ENCODE measurements around the gene PSKH1.
"Not testable (repeated sequence)": the region's sequence is repeated elsewhere in the genome, so short reads cannot be mapped to it uniquely, and the experiment has no call there.

PSKH1 gene

GRCh38 chr16:67888331-67888730 is 4.7 kb upstream of the PSKH1 start:
- no peak for DNase-seq (ENCODE audit: low read depth)

DNA sequence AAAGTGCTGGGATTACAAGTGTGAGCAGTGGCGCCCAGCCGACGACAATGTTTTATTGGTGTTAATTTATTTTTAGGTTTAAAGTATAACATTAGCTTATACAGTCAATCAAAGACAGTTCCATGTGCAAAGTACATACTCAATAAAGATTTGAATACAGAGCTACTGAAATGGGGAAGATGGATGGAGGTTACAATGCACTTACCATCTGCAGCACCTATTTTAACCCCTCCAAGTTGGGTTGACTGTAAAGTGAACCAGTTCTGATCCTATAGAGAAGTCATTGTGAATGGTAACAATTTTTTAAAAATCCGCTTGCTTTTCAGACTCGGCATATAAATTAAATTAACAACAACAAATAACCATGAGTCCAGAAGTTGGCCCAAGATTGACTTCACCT is 679 bp upstream of the PSKH1 start:
- DNase-seq (ENCODE audit: low read depth) = no peak

DNA sequence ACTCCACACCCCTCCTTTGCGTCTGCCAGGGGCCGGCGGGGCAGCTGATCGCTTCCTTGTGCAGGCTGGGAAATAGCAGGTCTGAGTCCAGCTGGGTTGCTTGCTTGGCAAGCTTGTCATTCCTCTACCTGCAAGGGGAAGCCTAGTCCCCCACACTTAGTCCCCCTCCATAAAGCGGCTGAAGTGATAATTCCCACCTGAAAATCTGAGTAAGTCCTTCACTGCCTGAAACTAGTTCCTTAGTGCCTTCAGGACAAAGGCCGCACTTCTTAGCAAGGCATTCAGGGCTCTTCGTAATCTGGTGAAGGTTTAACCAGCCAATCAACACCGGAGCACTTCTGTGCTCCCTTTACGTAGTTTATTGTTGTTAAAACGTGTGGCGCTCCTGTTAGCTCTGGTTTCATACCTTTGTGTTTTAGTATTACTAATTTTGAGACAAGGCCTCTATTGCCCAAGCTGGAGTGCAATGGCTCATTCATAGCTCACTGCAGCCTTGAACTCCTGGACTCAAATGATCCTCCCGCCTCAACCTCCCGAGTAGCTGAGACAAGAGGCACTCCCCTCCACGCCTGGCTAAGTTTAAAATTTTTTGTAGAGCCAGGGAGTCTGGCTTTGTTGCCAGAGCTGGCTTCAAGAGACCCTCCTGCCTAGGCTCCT is 817 bp downstream of the PSKH1 start:
- DNase-seq (ENCODE audit: low read depth) = no peak

- DNase-seq (ENCODE audit: low read depth) = no peak
Observed at GRCh38 chr16:67897231-67897630, 4.2 kb downstream of the PSKH1 start.

- DNase-seq (ENCODE audit: low read depth) = no peak
Observed at GRCh38 chr16:67901734-67902133, 8.7 kb downstream of the PSKH1 start.

DNA sequence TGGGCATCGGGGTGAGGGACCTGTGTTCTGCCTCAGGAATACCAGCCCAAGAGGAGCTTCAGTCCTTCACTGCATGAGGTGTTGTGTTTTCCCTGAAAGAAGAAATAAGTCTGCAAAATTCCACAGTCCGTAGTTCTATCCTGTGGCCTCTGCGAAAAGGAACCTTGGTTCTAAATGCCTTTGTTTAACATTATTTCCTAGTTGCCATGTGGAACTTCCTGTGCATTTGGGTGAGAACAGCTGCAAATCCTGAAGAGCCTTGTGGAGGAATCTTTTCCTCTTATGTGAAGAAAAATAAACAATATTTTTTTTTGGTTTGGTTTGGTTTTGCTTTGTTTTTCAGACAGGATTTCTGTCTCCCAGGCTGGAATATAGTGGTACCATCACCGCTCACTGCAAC is 9.8 kb downstream of the PSKH1 start:
- DNase-seq (ENCODE audit: low read depth) = no peak

DNA sequence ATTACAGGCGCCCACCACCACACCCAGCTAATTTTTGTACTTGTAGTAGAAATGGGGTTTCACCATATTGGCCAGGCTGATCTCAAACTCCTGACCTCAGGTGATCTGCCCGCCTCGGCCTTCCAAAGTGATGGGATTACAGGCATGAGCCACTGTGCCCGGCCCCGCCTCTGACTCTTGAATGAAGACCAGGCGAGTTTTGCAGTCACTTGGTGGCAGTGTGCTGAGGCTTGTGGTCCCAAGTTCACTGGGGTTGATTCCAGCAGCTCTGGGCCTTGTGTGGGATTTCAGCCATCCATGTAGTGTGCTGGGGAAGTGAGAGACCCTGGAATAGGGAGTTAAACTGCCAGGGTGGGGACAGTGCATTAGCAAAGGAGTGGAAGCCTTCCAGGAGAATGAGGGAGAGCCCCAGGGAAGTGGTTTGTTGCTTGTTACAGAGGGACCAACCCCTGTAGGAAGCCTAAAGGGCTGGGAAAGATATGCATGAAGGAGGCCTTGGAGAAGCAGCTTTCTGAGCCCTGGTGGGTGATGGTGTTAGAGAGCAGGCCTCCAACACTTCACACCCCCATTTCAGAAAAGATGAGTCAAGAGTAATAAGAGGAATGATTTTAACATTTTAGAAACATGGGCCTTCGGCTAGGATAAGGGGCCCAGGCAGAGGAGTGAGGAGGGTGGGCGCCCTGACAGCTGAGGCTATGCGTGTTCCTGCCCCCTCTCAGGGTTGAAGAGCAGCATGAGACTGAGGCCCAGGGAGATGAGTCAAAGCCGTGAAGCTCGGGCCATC is 14.5 kb downstream of the PSKH1 start:
- no peak for DNase-seq (ENCODE audit: low read depth)

GRCh38 chr16:67909056-67909742 is 16.1 kb downstream of the PSKH1 start:
- no peak for DNase-seq (ENCODE audit: low read depth)

DNA sequence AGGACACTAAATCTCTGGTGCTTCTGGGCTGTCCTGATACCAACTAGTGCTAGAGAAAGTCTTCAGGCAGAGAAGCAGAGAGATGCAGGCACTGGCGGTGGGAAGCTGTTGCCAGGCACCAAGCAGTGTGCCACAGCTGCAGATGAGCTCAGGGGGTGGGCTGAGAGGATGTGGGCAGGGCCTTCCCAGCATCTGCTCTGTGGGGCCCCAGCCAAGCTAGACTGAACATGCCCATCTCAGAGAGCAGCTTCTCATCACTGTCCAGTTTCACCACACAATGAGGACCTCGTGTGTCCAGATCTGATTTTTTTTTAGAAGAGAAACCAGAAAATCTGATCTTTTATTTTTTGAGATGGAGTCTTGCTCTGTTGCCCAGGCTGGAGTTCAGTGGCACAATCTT is 17.1 kb downstream of the PSKH1 start:
- DNase-seq (ENCODE audit: low read depth) = no peak

DNA sequence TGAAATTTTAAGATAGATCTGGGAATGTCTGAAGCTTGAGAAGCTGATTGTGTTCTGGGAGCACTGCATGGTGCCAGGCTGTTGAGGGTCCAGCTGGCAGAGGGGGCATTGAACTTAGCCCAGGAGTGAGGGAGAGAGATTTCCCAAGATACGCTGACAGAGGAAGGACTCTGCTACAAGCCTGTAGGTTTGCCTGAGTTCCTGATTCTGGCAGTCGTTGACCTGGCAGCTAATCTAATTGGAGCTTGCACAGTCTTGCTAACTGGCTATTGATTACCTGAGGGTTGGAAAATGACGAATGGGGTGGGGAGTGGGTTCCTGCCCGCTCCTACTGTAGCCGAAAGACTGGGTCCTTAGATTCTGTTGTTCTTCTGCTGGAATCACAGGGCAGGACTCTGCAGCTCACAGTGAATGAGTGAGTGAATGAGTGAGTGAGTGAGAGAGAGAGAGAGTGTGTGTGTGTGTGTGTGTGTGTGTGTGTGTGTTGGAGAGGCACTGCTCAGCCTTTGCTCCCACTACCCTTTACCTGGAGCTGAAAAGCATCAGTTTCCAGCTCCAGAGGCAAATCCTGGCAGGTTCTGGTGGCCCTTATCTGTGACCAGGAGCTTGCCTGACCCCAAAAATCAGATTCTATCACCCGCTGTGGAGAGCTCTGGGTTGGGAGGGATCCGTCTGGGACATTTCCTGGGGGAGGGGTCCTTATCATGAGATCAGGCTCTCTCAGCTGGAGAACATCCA is 21.9 kb downstream of the PSKH1 start:
- no peak for DNase-seq (ENCODE audit: low read depth)

GRCh38 chr16:67915496-67915769 is 22.4 kb downstream of the PSKH1 start:
- DNase-seq (ENCODE audit: low read depth) = not testable (repeated sequence)

DNA sequence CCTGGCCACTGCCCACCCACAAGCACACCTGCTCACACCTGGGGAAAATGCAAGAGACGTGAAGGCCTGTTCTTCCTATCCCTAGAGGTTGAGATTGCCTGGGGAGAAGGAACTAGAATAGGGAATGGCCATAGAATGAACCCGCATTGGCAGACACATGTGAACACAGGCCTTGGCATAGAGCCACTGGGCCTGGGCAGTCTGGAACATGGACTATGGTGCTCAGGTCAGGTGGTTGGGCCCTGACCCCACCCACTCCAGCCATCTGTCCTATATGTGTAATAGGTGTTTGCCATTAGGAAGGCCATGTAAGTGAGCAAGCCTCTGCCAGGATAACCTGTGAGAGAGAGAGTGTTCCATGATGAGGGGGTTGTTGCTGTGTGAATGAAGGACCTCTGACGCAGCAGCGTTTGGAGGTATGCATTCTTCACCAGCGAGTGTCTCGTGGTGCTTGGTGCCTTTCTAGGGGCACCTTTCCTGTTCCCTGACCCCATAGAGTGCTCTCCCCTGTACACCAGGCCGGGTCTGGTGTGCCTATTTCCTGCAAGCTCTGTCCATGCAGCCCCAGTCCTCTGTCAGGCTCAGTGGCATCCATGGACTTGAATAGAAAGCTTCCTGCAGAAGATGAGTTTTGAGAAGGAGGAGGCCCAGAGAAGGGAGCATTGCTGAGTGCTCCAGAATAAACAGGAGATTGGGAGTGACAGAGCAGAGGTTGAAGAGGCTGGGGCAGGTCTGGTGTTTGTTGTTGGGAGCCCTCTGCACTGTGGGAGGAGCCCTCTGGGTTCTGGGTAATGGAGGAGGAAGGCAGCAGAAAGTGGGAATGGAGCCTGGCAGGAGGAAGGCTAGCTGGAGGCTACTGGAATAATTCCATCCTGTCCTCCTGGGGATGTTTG is 23.0 kb downstream of the PSKH1 start:
- no peak for DNase-seq (ENCODE audit: low read depth)

- no peak for DNase-seq (ENCODE audit: low read depth)
Observed at GRCh38 chr16:67917140-67917851, 24.2 kb downstream of the PSKH1 start.

- DNase-seq (ENCODE audit: low read depth) = peak; percentile 53
Observed at GRCh38 chr16:67917852-67918236, 24.8 kb downstream of the PSKH1 start.

GRCh38 chr16:67919622-67920221 is 26.7 kb downstream of the PSKH1 start:
- no peak for DNase-seq (ENCODE audit: low read depth)

DNA sequence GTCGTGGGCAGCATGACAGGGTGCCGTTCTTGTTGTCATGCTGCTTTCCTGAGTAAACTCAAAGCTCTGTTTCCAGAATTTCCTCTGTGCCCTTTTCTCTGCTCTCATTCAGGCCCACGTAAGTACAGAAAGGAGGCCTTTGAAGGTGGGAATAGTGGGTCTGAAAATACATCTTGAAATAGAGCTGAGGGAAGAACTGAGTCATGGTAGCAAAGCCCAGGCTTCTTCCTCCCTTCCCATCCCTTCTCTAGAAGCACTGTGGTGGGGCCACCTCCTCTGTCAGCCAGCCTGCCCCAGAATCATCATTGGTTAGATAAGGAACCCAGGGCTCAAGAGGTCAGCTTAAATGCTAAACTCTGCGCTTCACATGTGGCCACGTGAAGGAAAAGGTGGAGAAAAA is 29.2 kb downstream of the PSKH1 start:
- DNase-seq (ENCODE audit: low read depth) = no peak

- DNase-seq (ENCODE audit: low read depth) = no peak
Observed at GRCh38 chr16:67922740-67923139, 29.7 kb downstream of the PSKH1 start.

- no peak for DNase-seq (ENCODE audit: low read depth)
Observed at GRCh38 chr16:67923414-67924116, 30.5 kb downstream of the PSKH1 start.

- DNase-seq (ENCODE audit: low read depth) = no peak
Observed at GRCh38 chr16:67924140-67924906, 31.3 kb downstream of the PSKH1 start.

Measured in HS-27A (cell line).